Mucosa of rectum (tissue), 2 donors: ENCODE data around the gene VPS8.

Source experiments
- H3K27ac ChIP-seq, 2 donors: one replicate each; pipeline ENCODE4 v1.7.0; 2013; ENCODE audit warnings: inconsistent platforms in 2 of 2, low read depth in 2 of 2, low read length in 2 of 2
- H3K27me3 ChIP-seq, 2 donors: one replicate each; pipeline ENCODE4 v1.7.0; 2013; ENCODE audit warnings: low read length in 2 of 2; ENCODE audit not compliant: control insufficient read depth in 2 of 2, insufficient read depth in 2 of 2
- H3K36me3 ChIP-seq, 2 donors: one replicate each; pipeline ENCODE4 v1.7.0; 2013; ENCODE audit warnings: low read length in 2 of 2; ENCODE audit not compliant: control insufficient read depth in 2 of 2, insufficient read depth in 2 of 2
- H3K4me1 ChIP-seq, 2 donors: one replicate each; pipeline ENCODE4 v1.7.0; 2013; ENCODE audit warnings: low read length in 2 of 2, mild to moderate bottlenecking in 1 of 2; ENCODE audit not compliant: control insufficient read depth in 2 of 2, insufficient read depth in 2 of 2
- H3K4me3 ChIP-seq, 2 donors: one replicate each; pipeline ENCODE4 v1.7.0; 2013; ENCODE audit warnings: low read length in 2 of 2
- H3K9ac ChIP-seq, 2 donors: one replicate each; pipeline ENCODE4 v1.7.0; 2013; ENCODE audit warnings: low read length in 2 of 2, low read depth in 1 of 2, mild to moderate bottlenecking in 1 of 2
- H3K9me3 ChIP-seq, 2 donors: one replicate each; pipeline ENCODE4 v1.7.0; 2013; ENCODE audit warnings: low read length in 2 of 2; ENCODE audit not compliant: control insufficient read depth in 2 of 2
- donor health status: healthy.
- donor health status: Normal muscosa, but diverticular disease.

The VPS8 gene

DNA sequence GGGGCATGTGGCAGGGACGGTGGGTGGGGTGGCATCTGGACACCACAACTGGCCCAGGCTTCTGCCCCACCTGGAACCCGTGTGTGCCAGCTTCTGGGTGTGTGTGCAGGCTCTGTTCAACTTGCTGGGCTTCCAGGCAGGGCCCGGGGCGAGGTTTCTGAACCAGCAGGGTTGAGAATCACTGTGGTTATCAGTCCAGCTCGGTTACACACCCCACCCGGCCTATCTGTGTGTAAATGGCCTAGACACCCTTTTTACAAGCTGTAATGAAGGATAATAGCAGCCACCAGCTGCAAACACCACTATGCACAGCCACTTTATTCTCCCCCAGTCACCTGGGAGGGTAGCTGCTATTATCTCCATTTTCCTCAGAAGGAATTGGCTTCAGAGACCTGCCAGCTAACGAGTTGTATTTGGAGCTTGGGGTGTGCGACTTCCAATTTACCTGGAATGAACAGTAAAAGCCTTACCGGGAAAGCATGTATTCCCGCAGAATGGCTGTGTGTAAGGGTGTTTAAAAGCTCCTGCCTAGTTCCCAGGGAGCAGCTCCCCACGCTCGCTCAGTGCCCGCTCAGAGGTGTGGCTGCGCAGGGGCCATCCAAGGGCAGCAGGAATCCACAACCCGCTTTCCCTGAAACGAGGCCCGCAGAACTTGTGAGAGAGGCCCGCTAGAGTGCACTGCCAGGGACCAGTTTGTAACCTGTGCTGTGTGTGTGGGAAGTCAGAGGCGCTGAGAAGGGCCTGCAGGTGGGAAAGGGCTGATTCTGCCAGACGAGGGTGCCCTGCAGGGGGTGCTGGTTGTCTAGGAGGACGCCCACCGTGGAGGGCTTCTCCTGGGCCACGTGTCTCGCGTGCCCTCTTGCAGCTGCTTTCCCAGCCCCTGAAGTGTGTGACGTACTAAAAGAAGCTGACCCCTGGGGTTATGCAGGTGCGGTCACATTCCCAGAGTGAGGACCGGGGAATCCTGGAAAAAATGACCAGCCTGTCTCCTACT lies 257.4 kb downstream of the VPS8 start:
- Histone ChIP-seq H3K9ac (peak overlapping the region; percentile 44 to 61), H3K27ac (peak overlapping the region; percentile 87 to 89), H3K36me3 (no peaks in the 10 kb centered on the region), H3K27me3 (no peaks in the 10 kb centered on the region), H3K4me1 (peaks cover 22 to 24% of the 10 kb centered on the region in 2 donors), H3K4me3 (peak overlapping the region; percentile 22 to 55), H3K9me3 (no peaks in the 10 kb centered on the region)

DNA sequence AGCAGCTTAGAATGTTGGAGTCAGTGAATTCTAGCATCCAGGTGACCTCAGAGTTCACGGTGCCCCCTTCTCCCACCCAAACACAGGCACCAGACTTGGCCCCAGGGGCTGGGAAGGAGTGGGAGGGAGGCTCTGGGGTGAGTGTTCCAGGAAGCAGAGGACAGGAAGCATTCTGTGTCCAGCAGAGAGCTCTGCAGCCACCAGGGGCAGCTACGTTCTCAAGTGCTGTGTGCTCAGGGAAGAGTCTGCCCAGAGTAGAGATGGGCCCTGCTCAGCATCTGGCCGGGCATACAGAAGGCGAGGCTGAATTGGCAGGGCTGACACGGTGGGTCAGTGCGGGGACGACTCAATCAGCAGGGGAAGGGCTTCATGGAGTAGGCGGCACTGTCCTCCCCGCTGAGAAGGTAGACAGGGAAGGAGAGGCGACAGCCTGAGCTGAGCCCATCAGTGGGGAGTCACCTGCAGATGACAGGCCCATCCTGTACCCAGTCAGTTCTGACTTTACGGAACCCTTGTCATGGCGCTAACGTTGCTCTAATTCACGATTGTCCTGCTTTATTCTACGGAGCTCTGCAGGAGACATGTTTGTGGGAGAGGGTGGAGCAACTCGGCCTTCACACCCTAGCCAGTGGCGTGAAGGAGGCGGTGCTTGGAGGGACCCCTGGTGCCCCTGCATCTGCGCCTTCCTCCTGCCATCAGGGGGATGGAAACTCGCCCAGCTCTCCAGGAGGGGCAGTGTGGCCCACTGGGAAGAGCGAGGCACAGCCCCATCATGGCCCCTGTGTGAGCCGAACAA lies 258.7 kb downstream of the VPS8 start:
- no peaks in the 10 kb centered on the region for H3K36me3 ChIP-seq
- H3K4me3 ChIP-seq = no peak overlapping the region
- H3K27me3 ChIP-seq = no peaks in the 10 kb centered on the region
- peak overlapping the region in 1 of 2 donors; percentile 26 for H3K9ac ChIP-seq
- no peaks in the 10 kb centered on the region for H3K9me3 ChIP-seq
- H3K4me1 ChIP-seq = peaks cover 22 to 24% of the 10 kb centered on the region in 2 donors
- H3K27ac ChIP-seq = peak overlapping the region; percentile 87 to 89

DNA sequence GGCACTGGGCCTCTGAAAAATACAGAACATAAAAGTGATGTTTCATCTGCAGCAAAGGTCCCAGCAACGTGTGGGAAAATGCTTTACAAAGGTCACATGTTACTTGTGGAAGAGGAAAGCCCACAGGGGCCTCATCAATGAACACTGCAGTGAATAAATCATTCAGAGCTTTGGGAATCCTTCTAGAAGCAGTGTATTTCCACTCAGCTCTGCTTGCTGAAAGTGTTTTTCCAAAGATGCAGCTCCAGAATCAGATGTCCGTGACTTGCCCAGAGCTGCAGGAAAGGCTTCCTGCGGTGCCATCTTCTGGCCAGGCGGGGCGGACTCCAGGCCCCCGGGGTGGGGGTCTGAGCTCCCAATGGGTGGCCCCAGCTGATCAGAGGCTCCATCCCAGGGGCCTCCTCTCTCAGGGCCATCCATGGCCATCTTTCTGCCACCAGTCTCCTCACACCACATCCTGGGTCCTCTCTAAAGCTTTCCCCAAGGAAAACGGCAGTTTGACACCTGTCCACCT lies 259.4 kb downstream of the VPS8 start:
- H3K27ac ChIP-seq = peak overlapping the region in 1 of 2 donors; percentile 89
- H3K4me1 ChIP-seq = peaks cover 22 to 24% of the 10 kb centered on the region in 2 donors
- H3K9ac ChIP-seq = no peak overlapping the region
- no peaks in the 10 kb centered on the region for H3K9me3 ChIP-seq
- no peaks in the 10 kb centered on the region for H3K36me3 ChIP-seq
- H3K27me3 ChIP-seq = no peaks in the 10 kb centered on the region
- no peak overlapping the region for H3K4me3 ChIP-seq

DNA sequence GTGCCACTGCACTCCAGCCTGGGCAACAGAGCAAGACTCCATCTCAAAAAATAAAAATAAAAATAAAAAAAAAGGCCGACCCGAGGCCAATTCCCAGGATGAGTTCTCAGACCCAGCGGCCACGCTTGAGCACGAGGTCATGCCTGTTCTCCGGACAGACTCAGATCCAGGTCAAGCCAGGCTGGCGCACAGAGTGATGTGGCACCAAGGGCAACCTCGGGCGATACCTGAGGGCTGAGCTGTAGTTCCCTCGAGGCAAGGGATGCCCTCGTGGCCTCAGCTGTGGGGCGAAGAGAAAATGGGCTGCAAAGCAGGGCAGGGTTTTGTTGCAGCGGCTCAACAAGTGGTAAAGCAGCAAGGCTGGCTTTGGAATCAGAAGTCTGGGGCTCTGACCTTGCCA lies 263.6 kb downstream of the VPS8 start:
- Histone ChIP-seq H3K9me3 (no peaks in the 10 kb centered on the region), H3K27ac (no peak overlapping the region), H3K4me1 (peaks cover 3 to 7% of the 10 kb centered on the region in 2 donors), H3K9ac (no peak overlapping the region), H3K27me3 (no peaks in the 10 kb centered on the region), H3K4me3 (no peak overlapping the region), H3K36me3 (no peaks in the 10 kb centered on the region)

DNA sequence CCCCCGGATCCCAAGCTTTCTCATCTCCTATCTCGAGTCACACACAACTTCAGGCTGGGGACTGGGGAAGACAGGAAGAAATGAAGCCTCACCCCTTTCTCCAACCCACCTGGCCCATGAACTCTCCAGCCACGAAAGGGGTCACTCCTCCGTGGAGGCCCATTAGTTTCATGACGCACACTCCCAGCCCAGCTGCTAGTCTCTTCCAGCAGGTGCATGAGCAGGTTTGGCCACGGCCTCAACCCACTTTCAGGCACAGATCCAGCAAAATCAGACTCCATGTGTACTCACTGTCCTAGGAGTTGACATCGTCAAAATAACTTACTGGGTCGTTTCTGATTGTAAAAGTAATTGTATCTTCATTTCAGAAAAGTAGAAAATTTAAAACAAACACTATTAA lies 264.3 kb downstream of the VPS8 start:
- Histone ChIP-seq H3K9me3 (no peaks in the 10 kb centered on the region), H3K27ac (no peak overlapping the region), H3K9ac (no peak overlapping the region), H3K4me1 (peaks cover 0 to 5% of the 10 kb centered on the region in 2 donors), H3K27me3 (no peaks in the 10 kb centered on the region), H3K4me3 (no peak overlapping the region), H3K36me3 (no peaks in the 10 kb centered on the region)

DNA sequence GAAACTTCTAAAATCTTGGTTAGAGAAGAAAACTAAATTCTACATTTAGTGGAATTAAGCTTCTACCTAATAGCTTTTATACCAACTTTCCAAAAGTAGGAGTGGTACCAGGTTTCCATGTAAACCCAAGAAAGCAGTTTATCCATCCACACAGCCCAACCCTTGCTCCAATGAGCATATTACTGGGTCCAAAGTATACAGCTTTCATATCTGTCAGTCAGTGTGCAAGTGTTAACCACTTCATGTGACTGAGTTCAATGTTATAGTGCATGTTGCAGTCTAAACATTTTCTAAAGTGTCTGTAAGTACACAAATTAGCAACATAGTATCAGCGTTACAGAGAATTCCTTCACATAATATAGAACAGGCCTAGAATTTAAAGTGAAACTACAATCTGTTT lies 267.7 kb downstream of the VPS8 start:
- Histone ChIP-seq H3K27me3 (no peaks in the 10 kb centered on the region), H3K9me3 (no peaks in the 10 kb centered on the region), H3K9ac (no peak overlapping the region), H3K36me3 (peaks cover 0 to 10% of the 10 kb centered on the region in 2 donors), H3K27ac (no peak overlapping the region), H3K4me3 (no peak overlapping the region), H3K4me1 (peaks cover 0 to 5% of the 10 kb centered on the region in 2 donors)

DNA sequence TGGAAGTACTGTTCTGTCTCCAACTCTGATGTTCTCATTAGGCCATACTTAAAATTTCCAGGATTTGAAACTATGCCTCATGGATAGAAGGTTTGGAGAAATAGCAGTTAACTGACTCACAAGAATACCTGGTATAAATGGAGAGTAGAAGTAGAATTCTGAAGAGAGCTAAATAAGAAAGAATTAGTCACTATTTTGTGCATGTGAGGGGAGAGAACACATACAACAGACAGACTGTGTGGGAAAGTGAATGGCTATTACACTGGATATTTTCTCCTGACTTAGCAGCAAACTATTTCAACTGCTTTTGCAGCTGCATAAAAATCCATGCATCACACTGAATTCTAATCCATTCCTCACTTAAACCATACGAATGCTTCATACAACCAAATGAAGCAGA lies 269.6 kb downstream of the VPS8 start:
- Histone ChIP-seq H3K4me1 (peaks cover 0 to 5% of the 10 kb centered on the region in 2 donors), H3K27me3 (no peaks in the 10 kb centered on the region), H3K9ac (no peak overlapping the region), H3K36me3 (peaks cover 0 to 10% of the 10 kb centered on the region in 2 donors), H3K4me3 (no peak overlapping the region), H3K27ac (no peak overlapping the region), H3K9me3 (no peaks in the 10 kb centered on the region)

DNA sequence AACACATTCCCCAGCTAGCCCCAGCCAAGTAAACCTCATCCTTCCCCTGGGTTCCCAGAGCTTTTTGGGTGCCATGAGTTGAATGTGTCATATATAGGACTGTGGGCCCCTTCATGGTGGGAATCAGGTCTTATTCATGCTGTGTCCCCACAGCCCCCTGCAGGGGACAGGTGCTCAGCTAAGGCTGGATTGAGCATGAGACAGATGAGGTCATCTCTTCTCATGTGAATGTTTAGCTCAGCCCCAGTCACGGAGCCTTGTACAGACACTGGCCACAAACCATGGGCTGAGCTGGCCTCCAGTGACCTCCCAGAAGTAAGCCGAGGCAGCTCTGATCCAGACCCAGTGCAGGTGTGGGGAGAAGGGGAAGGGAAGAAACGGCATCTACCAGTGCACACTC lies 270.2 kb downstream of the VPS8 start:
- no peaks in the 10 kb centered on the region for H3K27me3 ChIP-seq
- H3K36me3 ChIP-seq = peaks cover 0 to 10% of the 10 kb centered on the region in 2 donors
- H3K9me3 ChIP-seq = no peaks in the 10 kb centered on the region
- peaks cover 0 to 5% of the 10 kb centered on the region in 2 donors for H3K4me1 ChIP-seq
- H3K9ac ChIP-seq = no peak overlapping the region
- no peak overlapping the region for H3K27ac ChIP-seq
- no peak overlapping the region for H3K4me3 ChIP-seq

DNA sequence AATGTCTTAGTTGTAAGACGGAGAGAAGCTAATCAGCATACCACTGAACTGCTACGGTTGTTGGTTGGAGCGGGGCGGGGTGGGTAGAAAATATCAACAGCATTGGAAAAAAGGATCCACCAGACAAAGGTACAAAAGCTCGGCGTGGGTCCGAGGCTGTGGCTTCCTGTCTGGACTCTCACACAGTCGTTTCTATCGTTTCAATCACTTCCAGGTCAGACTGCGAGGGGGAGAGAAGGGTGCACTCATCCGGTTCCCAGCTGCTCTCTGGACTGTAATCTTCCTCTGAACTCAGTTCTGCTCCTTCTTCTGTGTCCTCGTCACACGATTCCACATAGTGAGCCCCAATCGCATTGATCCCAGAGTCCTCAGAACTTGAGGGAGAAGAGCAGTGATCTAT lies 270.9 kb downstream of the VPS8 start:
- Histone ChIP-seq H3K36me3 (peaks cover 0 to 10% of the 10 kb centered on the region in 2 donors), H3K27me3 (no peaks in the 10 kb centered on the region), H3K9ac (no peak overlapping the region), H3K4me1 (peaks cover 0 to 5% of the 10 kb centered on the region in 2 donors), H3K9me3 (no peaks in the 10 kb centered on the region), H3K27ac (no peak overlapping the region), H3K4me3 (no peak overlapping the region)

DNA sequence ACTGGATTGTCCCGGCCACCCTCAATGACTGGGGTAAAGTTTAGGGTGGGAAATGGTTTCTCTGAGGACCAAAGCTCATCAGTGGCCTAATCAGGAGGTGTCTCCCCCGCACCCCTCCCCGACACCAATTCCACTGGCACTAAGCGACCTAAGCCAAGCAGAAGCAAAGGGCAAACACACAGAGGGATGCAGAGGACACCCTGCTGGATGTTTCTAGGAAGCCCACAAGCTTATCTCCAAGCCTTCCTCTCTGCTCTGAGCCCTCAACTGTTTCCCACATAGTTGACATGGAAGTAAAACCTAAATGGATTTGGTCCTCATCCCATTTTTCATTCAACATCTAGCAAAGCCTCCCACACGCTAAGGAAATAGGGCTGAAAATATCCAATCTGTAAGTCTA lies 272.4 kb downstream of the VPS8 start:
- Histone ChIP-seq H3K36me3 (peaks cover 0 to 10% of the 10 kb centered on the region in 2 donors), H3K4me3 (no peak overlapping the region), H3K27ac (no peak overlapping the region), H3K27me3 (no peaks in the 10 kb centered on the region), H3K9me3 (no peaks in the 10 kb centered on the region), H3K9ac (no peak overlapping the region), H3K4me1 (peaks cover 0 to 2% of the 10 kb centered on the region in 2 donors)
